HG02970 (cell line): ENCODE measurements around the gene PTH2R.
"Not testable (repeated sequence)": the region's sequence is repeated elsewhere in the genome, so short reads cannot be mapped to it uniquely, and the experiment has no call there.

Experiments used
- ATAC-seq: cut with Tn5 transposase; IDR thresholded peaks from one replicate; pipeline ENCODE4 v1.9.1; 2021; ENCODE audit warnings: mild to moderate bottlenecking, moderate library complexity, moderate number of reproducible peaks; ENCODE audit not compliant: unreplicated experiment, low FRiP score

PTH2R gene

GRCh38 chr2:208386541-208386940 lies 20.1 kb upstream of the PTH2R start:
- no peak for ATAC-seq

DNA sequence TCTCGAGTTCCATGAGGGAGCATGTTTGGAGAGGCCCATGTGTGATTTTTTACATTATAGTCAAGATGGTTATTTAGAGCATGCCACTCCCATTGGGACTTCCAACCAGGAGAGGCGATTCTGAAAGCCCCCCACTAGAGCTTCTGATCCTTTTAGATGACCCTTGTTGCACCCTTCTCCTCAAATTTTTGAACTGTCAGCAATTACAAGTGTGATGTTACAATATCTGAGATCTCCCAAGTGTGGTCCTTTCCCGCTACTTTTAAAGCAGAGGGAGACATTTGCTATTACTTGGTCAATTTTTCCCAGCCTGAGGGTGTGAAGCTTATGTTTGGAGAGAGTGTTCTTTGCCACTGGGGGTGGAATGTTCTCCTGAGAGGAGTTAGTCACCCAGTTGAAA lies 16.7 kb upstream of the PTH2R start:
- no peak for ATAC-seq

GRCh38 chr2:208392300-208392699 lies 14.3 kb upstream of the PTH2R start:
- no peak for ATAC-seq

- ATAC-seq = not testable (repeated sequence)
These were observed 9.8 kb upstream of the PTH2R start for GRCh38 chr2:208396796-208397195.

GRCh38 chr2:208399201-208399600 lies 7.4 kb upstream of the PTH2R start:
- no peak for ATAC-seq

DNA sequence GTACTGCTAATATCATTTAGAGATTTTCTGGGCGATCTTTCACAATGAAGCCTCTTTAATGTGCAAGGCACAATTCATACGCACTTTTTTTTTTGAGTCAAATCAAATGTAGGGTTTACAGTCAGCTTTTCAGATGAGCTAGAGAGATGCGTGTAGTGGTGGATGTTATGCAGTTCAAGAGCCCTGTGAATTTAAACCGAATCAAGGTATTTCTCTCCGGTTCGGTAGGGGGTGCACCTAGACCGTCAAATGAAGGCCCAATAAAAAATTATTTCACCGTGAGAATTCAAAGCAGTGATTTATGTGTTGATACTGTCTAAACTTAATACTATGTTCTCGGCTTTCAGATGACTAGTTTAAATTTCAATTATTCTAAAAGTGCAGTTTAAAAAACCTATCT lies 1.1 kb downstream of the PTH2R start:
- ATAC-seq = no peak

DNA sequence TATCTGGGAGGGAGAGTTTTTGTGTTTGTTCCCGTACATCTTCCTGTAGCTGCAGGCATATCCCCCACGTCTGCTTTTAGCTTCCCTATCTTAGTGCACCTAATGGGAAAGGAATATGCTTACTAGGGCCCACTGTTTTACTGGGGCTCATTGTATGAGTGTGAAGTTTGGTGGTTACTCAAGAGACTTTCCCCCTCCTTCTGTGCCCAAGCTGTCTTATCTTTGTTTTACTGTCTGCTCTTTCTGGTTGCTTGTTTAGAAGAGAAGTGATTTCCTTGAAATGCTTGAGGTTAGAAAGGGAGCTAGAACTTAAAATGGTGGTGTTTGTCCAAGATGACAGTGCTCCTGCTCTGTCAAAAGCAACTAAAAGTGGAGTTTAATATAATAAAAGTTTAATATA lies 7.3 kb downstream of the PTH2R start:
- no peak for ATAC-seq

DNA sequence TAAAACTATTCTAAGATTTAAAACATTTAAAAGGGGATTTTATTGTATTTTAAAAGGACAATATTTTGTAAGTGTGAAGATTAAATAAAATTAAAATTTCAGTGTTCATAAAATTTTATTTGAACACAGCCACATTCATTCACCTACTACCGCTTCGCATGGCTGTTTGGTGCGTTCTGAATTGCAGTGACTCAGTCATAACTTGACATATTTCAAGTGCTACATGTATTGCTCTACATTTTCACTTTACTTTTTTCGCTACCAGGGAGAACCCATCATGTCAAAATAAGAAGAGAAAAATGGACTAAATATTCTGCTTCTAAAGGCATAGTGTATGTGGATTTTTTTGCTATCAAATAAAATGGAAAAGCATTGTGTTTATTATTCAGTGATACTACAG lies 8.7 kb downstream of the PTH2R start:
- no peak for ATAC-seq

- ATAC-seq = peak; percentile 65
These were observed 9.3 kb downstream of the PTH2R start for GRCh38 chr2:208415897-208416296.

DNA sequence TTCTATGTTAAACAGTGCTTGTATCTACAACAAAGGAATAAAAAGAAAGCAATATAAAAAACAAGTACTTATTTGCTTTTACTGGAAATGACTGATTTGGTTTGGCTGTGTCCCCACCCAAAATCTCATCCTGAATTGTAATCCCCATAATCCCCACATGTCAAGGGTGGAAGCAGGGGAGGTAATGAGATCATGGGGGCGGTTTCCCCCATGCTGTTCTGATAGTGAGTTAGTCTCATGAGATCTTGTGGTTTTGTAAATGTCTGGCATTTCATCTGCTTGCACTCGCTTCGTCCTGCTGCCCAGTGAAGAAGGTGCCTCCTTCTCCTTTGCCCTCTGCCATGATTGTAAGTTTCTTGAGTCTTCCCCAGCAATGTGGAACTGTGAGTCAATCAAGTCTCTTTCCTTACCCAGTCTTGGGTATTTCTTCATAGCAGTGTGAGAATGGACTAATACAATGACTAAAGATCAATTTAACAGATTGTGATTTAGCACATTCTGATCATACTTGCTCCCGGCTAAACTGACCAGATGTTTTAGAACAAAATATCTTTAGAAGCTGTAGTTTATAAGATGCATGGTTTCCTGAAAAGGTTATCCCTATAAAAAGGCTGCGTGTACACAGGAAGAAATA lies 19.9 kb downstream of the PTH2R start:
- ATAC-seq = no peak

DNA sequence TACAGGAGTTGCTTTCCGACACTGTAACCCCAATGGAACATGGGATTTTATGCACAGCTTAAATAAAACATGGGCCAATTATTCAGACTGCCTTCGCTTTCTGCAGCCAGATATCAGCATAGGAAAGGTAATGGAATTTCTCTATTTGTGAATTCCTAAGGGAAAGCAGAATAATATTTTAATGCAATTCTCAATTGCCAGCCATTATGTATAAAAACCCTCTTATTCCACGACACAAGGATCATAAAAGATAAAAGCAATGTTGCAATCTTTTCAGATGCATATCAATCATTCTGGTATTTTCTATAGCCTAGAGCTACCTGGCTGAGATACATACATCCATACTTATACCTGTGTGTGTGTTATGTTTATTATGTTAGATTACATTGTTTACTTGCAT lies 31.2 kb downstream of the PTH2R start:
- ATAC-seq = no peak

GRCh38 chr2:208440716-208441115 lies 34.1 kb downstream of the PTH2R start:
- no peak for ATAC-seq

DNA sequence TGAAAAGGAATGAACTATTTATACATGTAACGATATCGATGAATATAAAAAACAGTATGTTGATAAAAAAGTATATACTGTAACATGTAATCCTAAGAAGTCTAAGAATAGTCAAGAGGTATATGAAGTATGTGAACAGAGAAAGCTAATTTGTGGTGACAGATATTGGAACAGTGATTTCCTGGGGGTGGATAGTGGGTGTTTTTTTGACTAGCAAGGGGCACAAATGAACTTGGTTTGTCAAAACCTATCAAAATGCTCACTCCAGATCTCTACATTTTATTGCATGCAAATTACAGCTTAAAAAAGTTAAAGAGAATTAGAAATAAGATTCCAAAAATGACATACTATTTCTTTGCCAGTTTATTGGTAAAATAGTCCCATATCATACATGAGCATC lies 35.4 kb downstream of the PTH2R start:
- no peak for ATAC-seq

DNA sequence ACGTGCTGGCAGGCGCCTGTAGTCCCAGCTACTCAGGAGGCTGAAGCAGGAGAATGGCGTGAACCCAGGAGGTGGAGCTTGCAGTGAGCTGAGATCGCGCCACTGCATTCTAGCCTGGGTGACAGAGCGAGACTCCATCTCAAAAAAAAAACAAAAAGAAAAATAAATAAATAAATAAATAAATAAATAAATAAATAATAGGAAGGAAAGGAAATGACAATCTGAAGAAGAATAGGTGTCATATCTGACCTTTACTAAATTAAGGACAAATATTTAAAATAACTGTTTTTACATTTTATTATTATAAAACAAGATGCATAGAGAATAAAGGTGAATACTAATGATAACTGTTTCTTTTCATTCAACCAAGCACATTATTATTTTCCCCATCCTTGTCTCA lies 40.9 kb downstream of the PTH2R start:
- ATAC-seq = not testable (repeated sequence)

DNA sequence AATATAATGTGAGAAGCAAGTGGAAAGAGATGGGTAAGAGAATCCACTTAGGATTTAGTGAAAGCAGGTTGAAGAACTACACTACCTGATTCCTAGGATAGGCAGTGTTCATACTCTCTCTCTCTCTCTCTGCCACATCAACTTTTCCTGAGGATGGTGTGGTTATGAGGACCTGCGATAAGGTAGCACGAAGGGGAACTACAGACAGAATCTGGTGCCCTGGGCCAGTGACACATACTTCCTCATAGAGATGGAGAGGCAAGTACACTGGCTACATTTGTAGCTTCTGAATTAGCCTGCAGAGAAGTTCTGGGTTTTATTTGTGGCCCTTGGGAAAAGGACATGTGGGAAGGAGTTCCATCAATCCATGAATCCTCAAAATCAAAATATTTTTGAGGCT lies 44.5 kb downstream of the PTH2R start:
- ATAC-seq = no peak

DNA sequence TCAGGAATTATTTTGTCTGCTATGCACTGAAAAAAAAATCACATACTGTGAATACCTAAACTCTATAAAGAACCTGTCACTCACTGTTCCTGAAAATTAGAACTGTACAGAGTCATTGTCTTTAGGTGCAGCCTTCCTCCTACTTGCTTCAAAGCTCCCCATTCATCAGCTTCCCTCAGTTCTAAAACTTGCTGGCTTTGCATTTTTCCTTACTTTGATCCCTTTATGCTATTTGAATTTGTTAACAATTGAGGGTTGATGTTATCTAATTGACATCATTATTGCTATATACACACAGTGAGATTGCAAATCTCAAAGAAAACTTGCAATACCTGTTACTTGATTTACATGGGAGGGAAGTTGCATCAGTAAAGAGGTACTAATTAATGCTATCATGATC lies 48.3 kb downstream of the PTH2R start:
- ATAC-seq = no peak

DNA sequence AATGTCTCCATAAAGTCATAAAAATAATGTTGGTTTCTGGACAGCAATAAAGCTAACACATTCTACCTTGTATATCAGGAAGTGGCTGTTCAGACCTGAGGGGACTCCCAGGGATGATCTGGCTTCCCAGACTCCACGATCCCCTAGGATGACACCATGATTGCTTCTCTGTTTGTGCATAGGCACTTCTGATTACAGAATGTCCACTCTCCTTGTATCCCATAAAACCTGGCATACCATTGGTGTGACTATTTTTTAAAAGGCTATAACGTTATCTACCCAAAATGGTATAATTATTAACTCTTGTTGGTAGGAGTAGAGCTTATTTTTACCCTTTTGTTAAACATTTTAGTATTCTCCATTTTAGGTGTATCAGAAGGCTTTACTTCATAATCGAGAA lies 57.1 kb downstream of the PTH2R start:
- ATAC-seq = no peak

DNA sequence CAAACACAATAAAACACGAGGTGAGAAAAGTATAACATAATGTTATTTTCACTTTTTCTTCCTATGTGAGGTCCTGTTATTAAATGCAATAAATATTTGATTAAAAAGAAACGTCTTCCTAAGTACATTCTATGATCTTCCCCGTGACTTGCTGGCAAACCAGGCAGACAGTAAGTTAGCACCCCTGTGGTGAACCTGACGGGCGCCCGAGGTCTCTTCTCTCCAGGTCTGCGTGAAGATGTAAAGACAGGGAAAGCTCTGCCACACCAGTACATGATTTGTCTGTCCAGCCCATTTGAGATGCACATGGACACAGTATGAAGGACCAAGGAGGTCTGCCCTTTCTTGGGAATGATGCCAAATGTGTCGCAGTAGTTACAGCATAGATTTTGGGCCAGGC lies 57.6 kb downstream of the PTH2R start:
- no peak for ATAC-seq

DNA sequence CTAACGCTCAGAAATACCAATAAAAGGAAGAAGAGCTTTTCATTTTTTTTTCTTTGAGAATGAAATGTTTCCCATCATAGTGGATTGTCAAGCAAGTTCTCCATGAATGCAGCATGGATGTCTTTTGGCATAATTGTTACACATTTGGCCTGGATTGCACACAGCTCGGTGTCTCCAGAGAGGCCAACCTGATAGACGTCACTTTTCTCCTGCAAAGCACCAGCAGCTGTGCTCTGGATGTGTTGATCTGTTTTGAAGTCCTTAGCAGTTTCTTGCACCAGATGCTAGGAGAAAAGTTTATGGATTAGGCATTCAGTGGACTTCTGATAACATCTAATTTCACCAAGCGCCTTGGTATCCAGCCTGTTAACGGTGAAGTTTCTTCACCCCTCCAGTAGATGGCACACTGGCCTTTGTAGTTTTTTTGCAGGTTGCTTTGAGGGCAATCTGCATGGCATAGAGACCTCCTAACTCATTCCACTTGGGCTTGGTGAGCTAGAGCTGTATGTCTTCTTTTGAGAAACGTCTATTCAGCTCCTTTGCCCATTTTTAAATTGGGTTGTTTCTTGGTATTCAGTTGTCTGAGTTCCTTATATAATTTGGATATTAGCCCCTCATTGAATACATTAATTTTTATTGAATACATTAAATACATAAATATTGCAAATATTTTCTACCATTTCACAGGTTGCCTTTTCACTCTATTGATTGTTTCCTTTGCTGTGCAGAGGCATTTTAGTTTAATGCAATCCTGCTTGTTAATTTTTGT lies 59.7 kb downstream of the PTH2R start:
- peak; percentile 47 for ATAC-seq

- no peak for ATAC-seq
These were observed 60.3 kb downstream of the PTH2R start for GRCh38 chr2:208466920-208467298.

GRCh38 chr2:208467564-208467963 lies 61.0 kb downstream of the PTH2R start:
- ATAC-seq = no peak

DNA sequence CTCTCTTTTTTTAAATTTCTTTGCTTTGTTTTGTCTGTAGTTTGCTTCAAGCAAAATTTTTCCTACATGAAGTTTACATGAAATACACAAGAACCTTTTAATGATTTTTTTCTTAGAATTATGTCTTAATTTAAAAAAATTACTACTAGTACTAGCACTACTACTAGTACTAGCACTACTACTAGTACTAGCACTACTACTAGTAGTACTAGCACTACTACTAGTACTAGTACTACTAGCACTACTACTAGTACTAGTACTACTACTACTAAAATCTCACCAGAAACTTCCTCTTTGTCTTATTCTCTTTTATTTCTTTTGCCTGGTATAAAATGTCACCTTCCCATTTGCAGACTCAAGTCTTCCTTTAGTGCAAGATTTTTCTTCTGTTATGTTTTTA lies 71.1 kb downstream of the PTH2R start:
- no peak for ATAC-seq
